SK-MEL-5 (cell line): ENCODE results near the gene GPHN. TPM values are rescaled to one million over a fixed set of nuclear protein-coding genes. Genes with fewer than 3 reads are reported as not detected.
"Not testable (repeated sequence)": the region's sequence is repeated elsewhere in the genome, so short reads cannot be mapped to it uniquely, and the experiment has no call there.

Source experiments
- DNase-seq: peaks from one replicate; pipeline ENCODE4 v3.0.0-alpha.2; 2016; ENCODE audit warnings: low read depth, low spot score
- in situ Hi-C: cut with HindIII; loops from 2 replicates; pipeline ENCODE4 v1.10.0; 2016; ENCODE audit warnings: low sequenced_read_pairs, high pct_unique_total_duplicates, low pct_unique_long_range_greater_than_20kb
- total RNA-seq: library from RNA; depleted of rRNA; stranded (reverse); fragments of >200 nt; shearing (Covaris generic); gene quantifications from 2 replicates; pipeline ENCODE4 v1.2.3, GENCODE V29; 2014

The GPHN gene
- total RNA-seq, 1 experiment from 2014 or later: 28.6 TPM

GRCh38 chr14:66815687-66816086 is 307.7 kb downstream of the GPHN start:
- in situ Hi-C loops: no loop called here
- no peak for DNase-seq

GRCh38 chr14:66824251-66824650 is 316.3 kb downstream of the GPHN start:
- in situ Hi-C loops: no loop called here
- peak; percentile 2 for DNase-seq

GRCh38 chr14:66827182-66827581 is 319.2 kb downstream of the GPHN start:
- in situ Hi-C loops: no loop called here

GRCh38 chr14:66831173-66831572 is 323.2 kb downstream of the GPHN start:
- DNase-seq: no peak
- in situ Hi-C loops: no loop called here

More at GRCh38 chr14:66827182-66827581, 319.2 kb downstream of the GPHN start:
- peak; percentile 26 for DNase-seq

GRCh38 chr14:66833816-66834215 is 325.9 kb downstream of the GPHN start:
- in situ Hi-C loops: no loop called here

GRCh38 chr14:66837436-66837835 is 329.5 kb downstream of the GPHN start:
- DNase-seq, in situ Hi-C loops: not testable (repeated sequence)

More at GRCh38 chr14:66833816-66834215, 325.9 kb downstream of the GPHN start:
- no peak for DNase-seq

- in situ Hi-C loops: no loop called here
- DNase-seq: no peak
Measured at GRCh38 chr14:66842911-66843512, 335.1 kb downstream of the GPHN start.

- DNase-seq: no peak
- in situ Hi-C loops: no loop called here
Measured at GRCh38 chr14:66850258-66850888, 342.4 kb downstream of the GPHN start.

- in situ Hi-C loops: no loop called here
- no peak for DNase-seq
Measured at GRCh38 chr14:66853311-66853710, 345.4 kb downstream of the GPHN start.

GRCh38 chr14:66857867-66858266 is 349.9 kb downstream of the GPHN start:
- in situ Hi-C loops: no loop called here
- no peak for DNase-seq

GRCh38 chr14:66859063-66859671 is 351.2 kb downstream of the GPHN start:
- in situ Hi-C loops: no loop called here
- no peak for DNase-seq

GRCh38 chr14:66881596-66881995 is 373.6 kb downstream of the GPHN start:
- in situ Hi-C loops: no loop called here

GRCh38 chr14:66884149-66884548 is 376.2 kb downstream of the GPHN start:
- no peak for DNase-seq
- in situ Hi-C loops: no loop called here

More at GRCh38 chr14:66881596-66881995, 373.6 kb downstream of the GPHN start:
- no peak for DNase-seq

GRCh38 chr14:66900719-66901118 is 392.8 kb downstream of the GPHN start:
- in situ Hi-C loops: no loop called here
- no peak for DNase-seq

GRCh38 chr14:66910311-66910840 is 402.4 kb downstream of the GPHN start:
- DNase-seq: no peak
- in situ Hi-C loops: no loop called here

- DNase-seq: no peak
- in situ Hi-C loops: no loop called here
Measured at GRCh38 chr14:66916421-66916820, 408.5 kb downstream of the GPHN start.

GRCh38 chr14:66918527-66918926 is 410.6 kb downstream of the GPHN start:
- in situ Hi-C loops: no loop called here
- no peak for DNase-seq

- no peak for DNase-seq
- in situ Hi-C loops: no loop called here
Measured at GRCh38 chr14:66920196-66920595, 412.2 kb downstream of the GPHN start.

GRCh38 chr14:66923251-66923650 is 415.3 kb downstream of the GPHN start:
- DNase-seq: no peak
- in situ Hi-C loops: no loop called here
